HG02759 (cell line): ENCODE measurements around the gene A2M.

Source experiments
- ATAC-seq: cut with Tn5 transposase; IDR thresholded peaks from one replicate; pipeline ENCODE4 v1.9.1; 2021; ENCODE audit warnings: mild to moderate bottlenecking, moderate library complexity; ENCODE audit not compliant: unreplicated experiment

The A2M gene

DNA sequence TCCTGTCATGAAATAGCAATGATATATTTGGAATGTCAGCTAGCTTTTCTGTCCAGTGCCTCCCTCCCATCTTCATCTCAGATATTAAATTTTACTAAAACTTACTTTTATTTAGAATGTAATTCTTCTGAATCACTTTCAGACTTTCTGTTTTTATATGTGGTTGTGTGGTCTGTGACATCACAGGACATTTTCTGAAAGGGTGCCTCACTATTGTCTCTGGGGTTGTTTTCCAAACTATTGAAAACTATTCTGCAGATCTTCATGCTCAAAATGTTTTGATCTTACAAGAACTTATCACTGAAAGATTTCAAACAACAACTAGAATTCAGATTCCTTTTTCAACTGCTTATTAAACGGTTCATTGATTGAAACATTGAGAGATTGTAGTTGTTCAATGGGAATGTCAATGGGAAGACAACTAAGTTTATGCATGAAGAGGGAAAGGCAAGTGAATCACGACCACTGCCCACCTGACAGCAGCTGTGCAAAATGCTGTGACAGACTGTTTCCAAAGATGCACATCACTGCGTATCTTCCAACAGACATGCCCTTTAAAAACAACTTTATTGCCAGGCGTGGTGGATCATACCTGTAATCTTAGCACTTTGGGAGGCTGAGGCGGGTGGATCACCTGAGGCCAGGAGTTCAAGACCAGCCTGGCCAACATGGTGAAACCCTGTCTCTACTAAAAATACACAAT is 75.1 kb downstream of the A2M start:
- no peak for ATAC-seq

GRCh38 chr12:9039397-9039977 is 76.2 kb downstream of the A2M start:
- no peak for ATAC-seq

- ATAC-seq, result no peak
These were observed 78.3 kb downstream of the A2M start for GRCh38 chr12:9037431-9037830.

GRCh38 chr12:9036227-9036626 is 79.5 kb downstream of the A2M start:
- ATAC-seq, result no peak

GRCh38 chr12:9034095-9034494 is 81.6 kb downstream of the A2M start:
- ATAC-seq, result no peak

DNA sequence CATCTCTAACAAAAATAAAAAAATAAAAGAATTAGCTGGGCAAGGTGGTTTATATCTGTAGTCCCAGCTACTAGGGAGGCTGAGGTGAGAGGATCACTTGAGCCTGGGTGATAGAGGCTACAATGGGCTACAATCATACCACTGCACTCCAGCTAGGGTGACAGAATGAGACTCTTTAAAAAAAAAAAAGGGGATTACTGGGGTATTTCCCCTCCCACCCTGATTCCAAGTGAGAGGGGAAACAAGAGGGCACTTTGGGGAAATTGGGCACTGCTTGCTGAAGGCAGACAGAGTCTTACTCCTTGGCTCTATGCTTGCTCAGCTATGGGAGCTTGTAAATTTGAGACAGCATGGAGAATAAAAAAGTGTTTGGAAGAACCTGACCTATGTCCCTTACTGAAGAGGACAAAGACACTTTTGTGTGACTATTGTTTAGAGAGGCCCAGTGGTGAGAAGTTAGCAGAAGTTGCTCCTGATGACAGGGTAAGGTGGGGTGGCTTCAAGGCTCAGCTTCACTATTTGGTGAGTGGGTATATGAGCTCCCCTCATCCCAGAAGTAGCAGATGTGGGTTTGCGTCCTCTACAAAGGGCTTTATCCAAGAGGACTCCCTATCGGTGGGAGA is 82.3 kb downstream of the A2M start:
- no peak for ATAC-seq

- no peak for ATAC-seq
These were observed 83.3 kb downstream of the A2M start for GRCh38 chr12:9032202-9032964.

DNA sequence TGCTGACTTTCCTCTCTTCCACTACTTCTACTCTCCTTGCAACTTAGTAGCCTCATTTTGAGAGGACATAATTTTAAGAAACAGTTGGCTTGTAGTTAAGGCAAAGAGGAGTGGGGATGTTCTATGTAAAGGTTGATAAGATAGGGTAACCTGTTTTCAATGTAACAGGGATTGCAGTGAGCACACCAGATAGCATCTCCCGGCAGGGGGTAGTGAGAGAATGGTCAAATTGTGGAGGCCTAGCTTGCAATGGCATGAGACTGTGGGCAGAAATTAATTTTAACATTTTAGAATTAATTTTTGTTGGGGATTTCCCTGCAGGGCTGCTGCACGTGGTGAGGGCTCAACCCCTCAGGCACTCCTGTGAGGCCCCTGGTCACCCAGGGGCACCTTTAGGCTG is 84.9 kb downstream of the A2M start:
- ATAC-seq, result no peak

GRCh38 chr12:9027161-9028059 is 88.3 kb downstream of the A2M start:
- no peak for ATAC-seq

GRCh38 chr12:9024512-9024911 is 91.2 kb downstream of the A2M start:
- no peak for ATAC-seq

- no peak for ATAC-seq
These were observed 93.1 kb downstream of the A2M start for GRCh38 chr12:9022592-9022991.
